GM19372 (cell line): ENCODE results near the gene TMED7.

Experiments
- ATAC-seq: cut with Tn5 transposase; IDR thresholded peaks from one replicate; pipeline ENCODE4 v1.9.1; 2021; ENCODE audit warnings: mild to moderate bottlenecking, low read depth, moderate library complexity; ENCODE audit not compliant: unreplicated experiment

The TMED7 gene

GRCh38 chr5:115629903-115630302 is 4.1 kb upstream of the TMED7 start:
- no peak for ATAC-seq

GRCh38 chr5:115627295-115627865 is 1.5 kb upstream of the TMED7 start:
- ATAC-seq, result no peak

- ATAC-seq, result peak; percentile 34
Measured at GRCh38 chr5:115626445-115626823, 598 bp upstream of the TMED7 start.

GRCh38 chr5:115624994-115625393 is 842 bp downstream of the TMED7 start:
- no peak for ATAC-seq

- ATAC-seq, result no peak
Measured at GRCh38 chr5:115623658-115624057, 2.2 kb downstream of the TMED7 start.

GRCh38 chr5:115621365-115621900 is 4.4 kb downstream of the TMED7 start:
- no peak for ATAC-seq

GRCh38 chr5:115616892-115617291 is 8.9 kb downstream of the TMED7 start:
- ATAC-seq, result no peak

- no peak for ATAC-seq
Measured at GRCh38 chr5:115616472-115616871, 9.4 kb downstream of the TMED7 start.

- ATAC-seq, result no peak
Measured at GRCh38 chr5:115611873-115612272, 14.0 kb downstream of the TMED7 start.

GRCh38 chr5:115607935-115608334 is 17.9 kb downstream of the TMED7 start:
- ATAC-seq, result no peak

- ATAC-seq, result no peak
Measured at GRCh38 chr5:115605436-115605835, 20.4 kb downstream of the TMED7 start.

- peak; percentile 4 for ATAC-seq
Measured at GRCh38 chr5:115602591-115603125, 23.2 kb downstream of the TMED7 start.

GRCh38 chr5:115601701-115602590 is 23.9 kb downstream of the TMED7 start, which contains the start of gene TICAM2:
TSS of gene TICAM2 (minus strand) at chr5:115602479. CDS start at chr5:115581256, 21,223 bp downstream.
- peak; percentile 64 for ATAC-seq

- no peak for ATAC-seq
Measured at GRCh38 chr5:115600766-115601165, 25.1 kb downstream of the TMED7 start.

GRCh38 chr5:115599924-115600323 is 25.9 kb downstream of the TMED7 start:
- ATAC-seq, result no peak

- peak; percentile 36 for ATAC-seq
Measured at GRCh38 chr5:115599502-115599901, 26.3 kb downstream of the TMED7 start.

- ATAC-seq, result no peak
Measured at GRCh38 chr5:115594128-115595047, 31.4 kb downstream of the TMED7 start.

- ATAC-seq, result no peak
Measured at GRCh38 chr5:115589043-115589442, 36.8 kb downstream of the TMED7 start.

GRCh38 chr5:115588640-115589039 is 37.2 kb downstream of the TMED7 start:
- no peak for ATAC-seq

GRCh38 chr5:115586525-115587146 is 39.2 kb downstream of the TMED7 start:
- ATAC-seq, result peak; percentile 54
